HPDE6-E6E7 (cell line): ENCODE measurements around the gene CPED1.
"Not testable (repeated sequence)": the region's sequence is repeated elsewhere in the genome, so short reads cannot be mapped to it uniquely, and the experiment has no call there.

Experiments used
- DNase-seq: peaks from one replicate; pipeline ENCODE4 v3.0.0; 2011; ENCODE audit warnings: missing footprints; ENCODE audit errors: extremely low spot score

Gene CPED1

GRCh38 chr7:121244120-121244870 is 255.8 kb downstream of the CPED1 start:
- no peak for DNase-seq

GRCh38 chr7:121251367-121251766 is 262.9 kb downstream of the CPED1 start:
- not testable (repeated sequence) for DNase-seq

GRCh38 chr7:121252523-121253235 is 264.2 kb downstream of the CPED1 start:
- not testable (repeated sequence) for DNase-seq

- DNase-seq, result peak; percentile 8
Measured at GRCh38 chr7:121259826-121260225, 271.3 kb downstream of the CPED1 start.

- DNase-seq, result no peak
Measured at GRCh38 chr7:121261207-121261884, 272.8 kb downstream of the CPED1 start.

- DNase-seq, result no peak
Measured at GRCh38 chr7:121262221-121262620, 273.7 kb downstream of the CPED1 start.

- DNase-seq, result no peak
Measured at GRCh38 chr7:121262969-121263368, 274.5 kb downstream of the CPED1 start.

GRCh38 chr7:121266307-121266894 is 277.9 kb downstream of the CPED1 start:
- no peak for DNase-seq

- no peak for DNase-seq
Measured at GRCh38 chr7:121267612-121268011, 279.1 kb downstream of the CPED1 start.

- DNase-seq, result no peak
Measured at GRCh38 chr7:121269798-121270197, 281.3 kb downstream of the CPED1 start.

GRCh38 chr7:121271098-121271497 is 282.6 kb downstream of the CPED1 start:
- no peak for DNase-seq

GRCh38 chr7:121271916-121272315 is 283.4 kb downstream of the CPED1 start:
- DNase-seq, result no peak

- DNase-seq, result no peak
Measured at GRCh38 chr7:121272676-121273075, 284.2 kb downstream of the CPED1 start.

GRCh38 chr7:121273467-121274167 is 285.1 kb downstream of the CPED1 start:
- no peak for DNase-seq

- DNase-seq, result no peak
Measured at GRCh38 chr7:121274467-121274866, 286.0 kb downstream of the CPED1 start.

- no peak for DNase-seq
Measured at GRCh38 chr7:121275204-121275603, 286.7 kb downstream of the CPED1 start.

GRCh38 chr7:121276313-121276712 is 287.8 kb downstream of the CPED1 start:
- DNase-seq, result no peak

- peak; percentile 46 for DNase-seq
Measured at GRCh38 chr7:121278120-121279021, 289.9 kb downstream of the CPED1 start.

GRCh38 chr7:121279060-121279620 is 290.6 kb downstream of the CPED1 start:
- no peak for DNase-seq

GRCh38 chr7:121279822-121280221 is 291.3 kb downstream of the CPED1 start:
- DNase-seq, result no peak
